ENCODE data around the gene ANKS4B.
A peak's percentile ranks its signal among the peaks of the same experiment; 100 is the strongest.

- TF ChIP-seq CTCF (IDR thresholded peaks at IDR 0.05; ENCODE audit: extremely low read depth in 1 of 2, insufficient read depth in 1 of 2, low read depth in 1 of 2, low read length in 2 of 2): peak; percentile 15 to 40
- no peak for TF ChIP-seq FOS (IDR thresholded peaks at IDR 0.05; ENCODE audit: borderline replicate concordance, insufficient read depth, low read length)
- no peak for TF ChIP-seq MAX (IDR thresholded peaks at IDR 0.05; ENCODE audit: insufficient read depth, insufficient read length)
- no peak for TF ChIP-seq EZH2 (IDR thresholded peaks at IDR 0.05; ENCODE audit: borderline replicate concordance, low read depth, low read length, severe bottlenecking)
These were observed 67.8 kb downstream of the ANKS4B start for GRCh38 chr16:21301168-21301894.

Data from endothelial cell of umbilical vein (primary cell).